ENCODE measurements around the gene RAG2.

RAG2 gene

GRCh38 chr11:36598051-36598450, at the start of gene RAG2:
TSS of gene RAG2 (minus strand) at chr11:36598236. CDS start at chr11:36594168, 4,068 bp downstream.
- peaks cover 44 to 49% of the 10 kb centered on the region in 2 donors for H3K27me3 Mint-ChIP-seq
- H3K4me1 Mint-ChIP-seq = peaks cover 8 to 11% of the 10 kb centered on the region in 2 donors
- peaks cover 0 to 1% of the 10 kb centered on the region in 2 donors for H3K36me3 Mint-ChIP-seq
- no peak for ATAC-seq (replicated peaks)
- no peak for DNase-seq
- H3K9me3 Mint-ChIP-seq = no peaks in the 10 kb centered on the region
- H3K27ac Mint-ChIP-seq = no peak within 1 kb of the TSS
- H3K4me3 Mint-ChIP-seq = no peak within 1 kb of the TSS

- Mint-ChIP-seq H3K4me3 (no peak overlapping the region), H3K36me3 (no peaks in the 10 kb centered on the region), H3K27me3 (no peaks in the 10 kb centered on the region), H3K27ac (no peak overlapping the region), H3K4me1 (no peaks in the 10 kb centered on the region), H3K9me3 (peaks cover 0 to 4% of the 10 kb centered on the region in 2 donors)
- ATAC-seq (replicated peaks) (no peak), DNase-seq (no peak)
These were observed 40.5 kb upstream of the RAG2 start for GRCh38 chr11:36638556-36638955.

GRCh38 chr11:36635066-36635862, 37.2 kb upstream of the RAG2 start:
- ATAC-seq (replicated peaks) = no peak
- no peak overlapping the region for H3K27ac Mint-ChIP-seq
- H3K4me1 Mint-ChIP-seq = peaks cover 7 to 13% of the 10 kb centered on the region in 2 donors
- no peaks in the 10 kb centered on the region for H3K36me3 Mint-ChIP-seq
- no peak for DNase-seq
- no peak overlapping the region for H3K4me3 Mint-ChIP-seq
- H3K9me3 Mint-ChIP-seq = peaks cover 0 to 4% of the 10 kb centered on the region in 2 donors
- H3K27me3 Mint-ChIP-seq = no peaks in the 10 kb centered on the region

- no peak for DNase-seq
These were observed 33.7 kb upstream of the RAG2 start for GRCh38 chr11:36631774-36632173.

GRCh38 chr11:36628765-36629244, 30.8 kb upstream of the RAG2 start:
- H3K9me3 Mint-ChIP-seq = no peaks in the 10 kb centered on the region
- DNase-seq = no peak
- ATAC-seq (replicated peaks) = no peak
- H3K36me3 Mint-ChIP-seq = no peaks in the 10 kb centered on the region
- peaks cover 7 to 13% of the 10 kb centered on the region in 2 donors for H3K4me1 Mint-ChIP-seq
- peaks cover 14 to 24% of the 10 kb centered on the region in 2 donors for H3K27me3 Mint-ChIP-seq
- H3K27ac Mint-ChIP-seq = no peak overlapping the region
- H3K4me3 Mint-ChIP-seq = no peak overlapping the region

More at GRCh38 chr11:36631774-36632173, 33.7 kb upstream of the RAG2 start:
- Mint-ChIP-seq H3K9me3 (no peaks in the 10 kb centered on the region), H3K36me3 (no peaks in the 10 kb centered on the region), H3K27me3 (peaks cover 11 to 13% of the 10 kb centered on the region in 2 donors), H3K27ac (no peak overlapping the region), H3K4me3 (no peak overlapping the region), H3K4me1 (peaks cover 7 to 13% of the 10 kb centered on the region in 2 donors)
- ATAC-seq (replicated peaks) = peak; percentile 57 to 83

GRCh38 chr11:36628141-36628540, 30.1 kb upstream of the RAG2 start:
- H3K4me3 Mint-ChIP-seq = no peak overlapping the region
- peaks cover 14 to 24% of the 10 kb centered on the region in 2 donors for H3K27me3 Mint-ChIP-seq
- peaks cover 7 to 13% of the 10 kb centered on the region in 2 donors for H3K4me1 Mint-ChIP-seq
- no peak for ATAC-seq (replicated peaks)
- H3K27ac Mint-ChIP-seq = no peak overlapping the region
- no peaks in the 10 kb centered on the region for H3K36me3 Mint-ChIP-seq
- H3K9me3 Mint-ChIP-seq = no peaks in the 10 kb centered on the region
- DNase-seq = no peak

- no peak for ATAC-seq (replicated peaks)
- Mint-ChIP-seq H3K36me3 (no peaks in the 10 kb centered on the region), H3K27ac (no peak overlapping the region)
These were observed 29.4 kb upstream of the RAG2 start for GRCh38 chr11:36627471-36627870.

GRCh38 chr11:36627006-36627405, 29.0 kb upstream of the RAG2 start:
- Mint-ChIP-seq H3K27me3 (peaks cover 14 to 24% of the 10 kb centered on the region in 2 donors), H3K4me1 (peaks cover 7 to 13% of the 10 kb centered on the region in 2 donors), H3K36me3 (no peaks in the 10 kb centered on the region), H3K27ac (no peak overlapping the region), H3K4me3 (no peak overlapping the region), H3K9me3 (no peaks in the 10 kb centered on the region)
- no peak for DNase-seq
- ATAC-seq (replicated peaks) = no peak

More at GRCh38 chr11:36627471-36627870, 29.4 kb upstream of the RAG2 start:
- H3K27me3 Mint-ChIP-seq = peaks cover 14 to 24% of the 10 kb centered on the region in 2 donors
- H3K4me1 Mint-ChIP-seq = peaks cover 7 to 13% of the 10 kb centered on the region in 2 donors
- no peaks in the 10 kb centered on the region for H3K9me3 Mint-ChIP-seq
- no peak for DNase-seq
- no peak overlapping the region for H3K4me3 Mint-ChIP-seq

- H3K4me1 Mint-ChIP-seq = peaks cover 10 to 14% of the 10 kb centered on the region in 2 donors
- DNase-seq (no peak), ATAC-seq (replicated peaks) (no peak)
- no peak overlapping the region for H3K4me3 Mint-ChIP-seq
- peaks cover 31 to 46% of the 10 kb centered on the region in 2 donors for H3K27me3 Mint-ChIP-seq
- no peaks in the 10 kb centered on the region for H3K9me3 Mint-ChIP-seq
- no peak overlapping the region for H3K27ac Mint-ChIP-seq
- H3K36me3 Mint-ChIP-seq = no peaks in the 10 kb centered on the region
These were observed 25.5 kb upstream of the RAG2 start for GRCh38 chr11:36623494-36623893.

GRCh38 chr11:36622431-36623136, 24.5 kb upstream of the RAG2 start:
- Mint-ChIP-seq H3K4me1 (peaks cover 13 to 17% of the 10 kb centered on the region in 2 donors), H3K4me3 (no peak overlapping the region), H3K27ac (no peak overlapping the region), H3K36me3 (no peaks in the 10 kb centered on the region), H3K27me3 (peaks cover 29 to 44% of the 10 kb centered on the region in 2 donors), H3K9me3 (no peaks in the 10 kb centered on the region)
- ATAC-seq (replicated peaks) = peak; percentile 47 to 57
- DNase-seq = no peak

GRCh38 chr11:36620246-36620645, 22.2 kb upstream of the RAG2 start:
- DNase-seq = no peak
- H3K4me3 Mint-ChIP-seq = no peak overlapping the region
- H3K27ac Mint-ChIP-seq = no peak overlapping the region
- peaks cover 13 to 17% of the 10 kb centered on the region in 2 donors for H3K4me1 Mint-ChIP-seq
- H3K9me3 Mint-ChIP-seq = no peaks in the 10 kb centered on the region
- H3K27me3 Mint-ChIP-seq = peaks cover 28 to 29% of the 10 kb centered on the region in 2 donors
- no peak for ATAC-seq (replicated peaks)
- H3K36me3 Mint-ChIP-seq = no peaks in the 10 kb centered on the region

- peak; percentile 36 to 65 for ATAC-seq (replicated peaks)
- Mint-ChIP-seq H3K27ac (peak overlapping the region; percentile 22), H3K4me1 (peaks cover 13 to 17% of the 10 kb centered on the region in 2 donors), H3K9me3 (no peaks in the 10 kb centered on the region), H3K4me3 (peak overlapping the region in 1 of 2 donors; percentile 43), H3K27me3 (peaks cover 28 to 29% of the 10 kb centered on the region in 2 donors), H3K36me3 (no peaks in the 10 kb centered on the region)
- no peak for DNase-seq
These were observed 21.5 kb upstream of the RAG2 start for GRCh38 chr11:36619502-36619901.

GRCh38 chr11:36618363-36619047, 20.5 kb upstream of the RAG2 start:
- ATAC-seq (replicated peaks) (peak in 1 of 2 donors; percentile 14), DNase-seq (no peak)
- peak overlapping the region in 1 of 2 donors; percentile 6 for H3K4me3 Mint-ChIP-seq
- no peaks in the 10 kb centered on the region for H3K9me3 Mint-ChIP-seq
- no peak overlapping the region for H3K27ac Mint-ChIP-seq
- H3K4me1 Mint-ChIP-seq = peaks cover 13 to 17% of the 10 kb centered on the region in 2 donors
- H3K36me3 Mint-ChIP-seq = no peaks in the 10 kb centered on the region
- H3K27me3 Mint-ChIP-seq = peaks cover 28 to 29% of the 10 kb centered on the region in 2 donors

All from stimulated activated naive B cell treated with anti-CD40 and anti-IgM and Interleukin-4, amounts not matched to agents 10 μg/mL and 1 μg/mL and 100 μg/mL, for 72 hours (primary cell).